PC-3 (cell line): ENCODE results near the gene CDCA4. TPM values are rescaled to one million over a fixed set of nuclear protein-coding genes. Genes with fewer than 3 reads are reported as not detected.

Experiments used
- ATAC-seq: fragments of 200-7000 bp; cut with Tn5 transposase; 2 replicates; pipeline ENCODE4 v1.9.1; 2020; ENCODE audit warnings: mild to moderate bottlenecking, moderate library complexity
- BruUV-seq: library from RNA; stranded (reverse); fragments of 400-500 nt; replicated peaks from 2 replicates; lab custom pipeline; 2021; lab: Mats Ljungman, UMichigan
- CTCF ChIA-PET: fragments of 300-600 bp; sonication (Branson Sonifier 250); formaldehyde crosslinking; loops from one replicate; lab custom pipeline; 2022; ENCODE audit warnings: antibody characterized with exemption; lab: Charles Lee
- POLR2A ChIA-PET: fragments of 300-600 bp; sonication (Branson Sonifier 250); formaldehyde crosslinking; loops from one replicate; lab custom pipeline; 2022; ENCODE audit warnings: antibody characterized with exemption; ENCODE audit not compliant: unreplicated experiment; lab: Charles Lee
- DNase-seq: peaks from one replicate; pipeline ENCODE4 v3.0.0-alpha.2; 2015
- H2AFZ ChIP-seq: fragments of 300-600 bp; sonication (generic); 2 replicates; pipeline ENCODE4 v1.6.0; 2016; ENCODE audit warnings: antibody characterized with exemption, low read length
- H3F3A ChIP-seq: fragments of 300-600 bp; sonication (generic); one replicate; pipeline ENCODE4 v1.6.0; 2017; ENCODE audit warnings: antibody characterized with exemption, low read length, control low read depth, mild to moderate bottlenecking; ENCODE audit not compliant: unreplicated experiment
- H3K27ac ChIP-seq: fragments of 300-600 bp; sonication (generic); 2 replicates; pipeline ENCODE4 v1.5.1; 2016; ENCODE audit warnings: mild to moderate bottlenecking, low read length
- H3K27me3 ChIP-seq: fragments of 300-600 bp; sonication (generic); 2 replicates; pipeline ENCODE4 v1.6.1; 2016; ENCODE audit warnings: low read length, mixed read lengths
- H3K36me3 ChIP-seq: fragments of 300-600 bp; sonication (generic); 2 replicates; pipeline ENCODE4 v1.6.1; 2016; ENCODE audit warnings: low read depth, mixed run types, low read length, mixed read lengths
- H3K4me1 ChIP-seq: fragments of 300-600 bp; sonication (generic); 2 replicates; pipeline ENCODE4 v1.5.1; 2016; ENCODE audit warnings: low read length; ENCODE audit not compliant: insufficient read depth
- H3K4me2 ChIP-seq: fragments of 300-600 bp; sonication (generic); 2 replicates; pipeline ENCODE4 v1.6.0; 2016; ENCODE audit warnings: low read length
- H3K4me3 ChIP-seq: fragments of 300-600 bp; sonication (generic); 2 replicates; pipeline ENCODE4 v1.5.1; 2016; ENCODE audit warnings: mild to moderate bottlenecking, low read length, mixed read lengths
- H3K79me2 ChIP-seq: fragments of 300-600 bp; sonication (generic); 2 replicates; pipeline ENCODE4 v1.6.1; 2017; ENCODE audit warnings: low read length, mixed read lengths
- H3K9ac ChIP-seq: fragments of 300-600 bp; sonication (generic); 2 replicates; pipeline ENCODE4 v1.6.0; 2016; ENCODE audit warnings: mild to moderate bottlenecking, low read length
- H3K9me2 ChIP-seq: fragments of 300-600 bp; sonication (generic); replicated peaks from 2 replicates; pipeline ENCODE4 v1.6.1; 2016; ENCODE audit warnings: mixed run types, low read length, mixed read lengths
- H3K9me3 ChIP-seq: fragments of 300-600 bp; sonication (generic); 2 replicates; pipeline ENCODE4 v1.6.1; 2016; ENCODE audit warnings: low read length, mixed read lengths
- H4K20me1 ChIP-seq: fragments of 300-600 bp; sonication (generic); 2 replicates; pipeline ENCODE4 v1.6.1; 2016; ENCODE audit warnings: low read length, mixed read lengths
- CTCF ChIP-seq: fragments of 300-600 bp; sonication (generic); conservative IDR thresholded peaks from 2 replicates; pipeline ENCODE4 v1.5.1; 2017; ENCODE audit warnings: antibody characterized with exemption, low read depth, mild to moderate bottlenecking, low read length
- EZH2 ChIP-seq: fragments of 300-600 bp; sonication (generic); IDR thresholded peaks from one replicate; pipeline ENCODE4 v1.6.1; 2017; ENCODE audit warnings: antibody characterized with exemption, mild to moderate bottlenecking, low read length; ENCODE audit not compliant: unreplicated experiment
- EZH2phosphoT487 ChIP-seq: fragments of 300-600 bp; sonication (generic); IDR thresholded peaks from 2 replicates; pipeline ENCODE4 v1.6.1; 2018; ENCODE audit warnings: mild to moderate bottlenecking, antibody characterized with exemption, low read length, borderline replicate concordance
- intact Hi-C: fragments of 100-400 bp; cut with micrococcal nuclease; formaldehyde crosslinking; loops from 2 replicates; pipeline ENCODE4 v1.9.0; 2023
- total RNA-seq: library from RNA; depleted of rRNA; stranded (reverse); fragments of >200 nt; gene quantifications from 2 replicates; pipeline ENCODE4 v1.2.3, GENCODE V29; 2014

Gene CDCA4
- total RNA-seq, 1 experiment from 2014 or later: 113 TPM

DNA sequence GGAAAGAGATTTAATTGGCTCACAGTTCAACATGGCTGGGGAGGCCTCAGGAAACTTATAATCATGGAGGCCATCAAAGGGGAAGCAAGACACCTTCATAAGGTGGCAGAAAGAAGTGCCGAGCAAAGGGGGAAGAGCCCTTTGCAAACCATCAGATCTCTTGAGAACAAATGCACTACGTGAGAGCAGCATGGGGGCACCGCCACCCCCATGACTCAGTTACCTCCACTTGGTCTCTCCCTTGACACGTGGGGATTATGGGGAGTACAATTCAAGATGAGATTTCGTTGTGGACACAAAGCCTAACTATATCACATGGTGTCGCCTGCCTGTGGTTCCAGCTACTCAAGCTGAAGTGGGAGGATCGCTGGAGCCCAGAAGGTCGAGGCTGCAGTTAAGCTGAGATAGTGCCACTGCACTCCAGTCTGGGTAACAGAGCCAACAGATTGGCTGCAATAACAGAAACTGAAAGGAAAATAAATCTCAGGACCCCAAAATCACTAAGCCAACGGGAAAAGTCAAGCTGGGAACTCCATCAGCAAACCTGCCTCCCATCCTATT, 10.0 kb upstream of the CDCA4 start:
- POLR2A ChIA-PET: no interaction called here
- H3K4me1 ChIP-seq: peaks cover 32% of the 10 kb centered on the region
- H3F3A ChIP-seq: peaks cover 19% of the 10 kb centered on the region
- no peaks in the 10 kb centered on the region for H4K20me1 ChIP-seq
- peaks cover 6% of the 10 kb centered on the region; the same call in 1 of the 2 replicates for H3K79me2 ChIP-seq
- H3K36me3 ChIP-seq: no peaks in the 10 kb centered on the region
- no peaks in the 10 kb centered on the region for H3K9me2 ChIP-seq
- intact Hi-C loops: no loop called here
- H3K9me3 ChIP-seq: no peaks in the 10 kb centered on the region
- TF ChIP-seq CTCF (no peak), EZH2 (no peak), EZH2phosphoT487 (no peak)
- CTCF ChIA-PET: no interaction called here
- DNase-seq (no peak), ATAC-seq (no peak)
- no peak overlapping the region for H3K4me3 ChIP-seq
- no peaks in the 10 kb centered on the region for H3K27me3 ChIP-seq
- BruUV-seq: no TSS peak
- no peak overlapping the region for H3K4me2 ChIP-seq
- H3K9ac ChIP-seq: no peak overlapping the region
- no peak overlapping the region for H3K27ac ChIP-seq
- H2AFZ ChIP-seq: no peak overlapping the region

DNA sequence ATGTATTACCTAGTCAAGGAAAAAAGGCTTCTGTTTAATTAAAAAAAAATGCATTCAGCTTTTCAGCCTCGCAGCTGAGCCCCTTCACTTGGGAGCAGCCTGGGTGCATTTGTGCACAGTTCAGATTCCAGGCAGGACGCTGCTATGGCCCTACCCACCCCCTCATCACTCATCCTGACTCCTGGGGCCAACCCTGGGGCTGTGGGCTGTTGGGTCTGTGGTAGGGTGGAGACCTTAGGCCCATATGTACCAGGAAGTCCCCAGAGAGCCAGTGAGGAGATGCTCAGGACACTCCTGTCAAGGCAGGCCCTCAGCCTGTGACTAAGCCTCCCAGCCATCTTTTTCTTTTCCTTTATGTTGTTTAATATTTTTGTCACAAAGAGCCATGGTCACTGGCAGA, 9.3 kb upstream of the CDCA4 start:
- ATAC-seq: no peak
- CTCF ChIA-PET: no interaction called here
- intact Hi-C loops: no loop called here
- H3K4me3 ChIP-seq: no peak overlapping the region
- H4K20me1 ChIP-seq: no peaks in the 10 kb centered on the region
- H3K27ac ChIP-seq: no peak overlapping the region
- H3K36me3 ChIP-seq: no peaks in the 10 kb centered on the region
- peaks cover 26% of the 10 kb centered on the region for H3F3A ChIP-seq
- H3K79me2 ChIP-seq: peaks cover 6% of the 10 kb centered on the region; the same call in 1 of the 2 replicates
- H3K9ac ChIP-seq: no peak overlapping the region
- DNase-seq: no peak
- POLR2A ChIA-PET: no interaction called here
- H3K9me3 ChIP-seq: no peaks in the 10 kb centered on the region
- no peaks in the 10 kb centered on the region for H3K9me2 ChIP-seq
- TF ChIP-seq CTCF: no peak
- TF ChIP-seq EZH2phosphoT487: no peak
- TF ChIP-seq EZH2: no peak
- H3K4me1 ChIP-seq: peaks cover 39% of the 10 kb centered on the region
- H3K27me3 ChIP-seq: no peaks in the 10 kb centered on the region
- H2AFZ ChIP-seq: no peak overlapping the region
- H3K4me2 ChIP-seq: no peak overlapping the region
- BruUV-seq: no TSS peak

DNA sequence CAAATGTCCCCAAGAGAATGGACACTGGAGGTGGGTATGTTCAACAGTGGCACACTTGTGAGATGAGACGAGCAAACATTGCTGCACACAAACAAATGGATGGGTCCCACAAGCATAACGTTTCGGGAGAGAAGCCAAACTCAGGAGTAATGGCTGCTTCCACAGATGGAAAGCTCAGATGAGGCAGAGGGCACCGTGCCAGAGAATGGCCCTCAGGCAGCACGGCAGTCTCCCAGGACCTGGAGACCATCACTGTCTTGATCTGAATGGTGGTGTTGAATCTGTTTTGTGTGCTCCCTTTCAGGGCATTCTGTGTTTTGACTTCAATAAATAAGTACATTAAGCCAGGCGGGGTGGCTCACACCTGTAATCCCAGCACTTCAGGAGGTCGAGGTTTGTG, 8.5 kb upstream of the CDCA4 start:
- CTCF ChIA-PET: interaction anchor here (0.5 kb wide), 1 partner anchor 28 kb away, joined by 3 read pairs; no protein-coding TSS in a partner anchor
- H2AFZ ChIP-seq: no peak overlapping the region
- H3K9me2 ChIP-seq: no peaks in the 10 kb centered on the region
- no peak overlapping the region for H3K4me3 ChIP-seq
- H3K4me2 ChIP-seq: no peak overlapping the region
- H3K79me2 ChIP-seq: peaks cover 6% of the 10 kb centered on the region; the same call in 1 of the 2 replicates
- POLR2A ChIA-PET: no interaction called here
- no peak overlapping the region for H3K27ac ChIP-seq
- no peaks in the 10 kb centered on the region for H3K27me3 ChIP-seq
- no peak overlapping the region for H3K9ac ChIP-seq
- H3K36me3 ChIP-seq: no peaks in the 10 kb centered on the region
- H4K20me1 ChIP-seq: no peaks in the 10 kb centered on the region
- peaks cover 27% of the 10 kb centered on the region for H3F3A ChIP-seq
- ATAC-seq: no peak
- no TSS peak for BruUV-seq
- H3K4me1 ChIP-seq: peaks cover 43% of the 10 kb centered on the region
- TF ChIP-seq EZH2 (no peak), CTCF (no peak), EZH2phosphoT487 (no peak)
- H3K9me3 ChIP-seq: no peaks in the 10 kb centered on the region
- intact Hi-C loops: no loop called here
- DNase-seq: no peak
